Inferior parietal cortex (tissue), 1 donor: Measurements from ENCODE around the gene PKNOX2.

Source experiments
- DNase-seq: peaks from one replicate; pipeline ENCODE4 v3.0.0-alpha.2; 2016; ENCODE audit errors: extremely low spot score

PKNOX2 gene, protein sequence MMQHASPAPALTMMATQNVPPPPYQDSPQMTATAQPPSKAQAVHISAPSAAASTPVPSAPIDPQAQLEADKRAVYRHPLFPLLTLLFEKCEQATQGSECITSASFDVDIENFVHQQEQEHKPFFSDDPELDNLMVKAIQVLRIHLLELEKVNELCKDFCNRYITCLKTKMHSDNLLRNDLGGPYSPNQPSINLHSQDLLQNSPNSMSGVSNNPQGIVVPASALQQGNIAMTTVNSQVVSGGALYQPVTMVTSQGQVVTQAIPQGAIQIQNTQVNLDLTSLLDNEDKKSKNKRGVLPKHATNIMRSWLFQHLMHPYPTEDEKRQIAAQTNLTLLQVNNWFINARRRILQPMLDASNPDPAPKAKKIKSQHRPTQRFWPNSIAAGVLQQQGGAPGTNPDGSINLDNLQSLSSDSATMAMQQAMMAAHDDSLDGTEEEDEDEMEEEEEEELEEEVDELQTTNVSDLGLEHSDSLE

DNA sequence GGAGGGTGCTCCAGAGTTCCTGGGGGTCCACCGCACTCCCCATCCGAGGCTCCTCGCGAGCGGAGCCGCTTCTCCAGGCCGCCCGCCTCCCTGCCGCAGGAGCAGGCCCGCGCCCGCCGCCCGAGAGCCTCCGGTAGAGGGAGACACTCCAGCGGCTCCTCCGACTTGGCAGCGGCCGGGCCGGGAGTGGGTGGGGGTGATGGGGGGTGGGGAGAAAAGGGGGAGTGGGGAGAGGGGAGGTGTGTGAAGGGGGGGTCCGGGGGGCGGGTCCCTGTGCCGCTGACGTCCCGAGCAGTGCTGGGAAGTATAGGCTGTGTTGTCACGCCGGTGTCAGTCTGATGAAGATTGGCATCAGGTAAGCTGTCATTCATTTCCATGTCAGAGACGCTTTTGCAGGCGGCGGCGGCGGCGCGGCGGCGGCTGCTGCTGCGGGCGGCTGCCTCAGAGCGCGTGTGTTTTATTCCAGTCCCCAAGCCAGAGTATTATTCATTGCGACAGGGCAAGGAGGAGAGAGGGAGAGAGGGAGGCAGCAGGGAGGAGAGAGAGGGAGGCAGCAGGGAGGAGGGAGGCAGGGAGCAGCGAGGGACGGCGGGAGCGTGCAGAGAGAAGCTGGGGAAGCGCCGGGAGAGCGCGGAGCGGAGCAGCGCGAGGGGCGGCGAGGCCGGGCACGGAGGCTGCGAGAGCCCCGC, at the start of gene PKNOX2:
Gene PKNOX2 (plus strand): TSS at position 330 of the 689 bp plus-strand sequence. CDS start 186,555 bp downstream, outside the sequence.
- peak; percentile 60 for DNase-seq

DNA sequence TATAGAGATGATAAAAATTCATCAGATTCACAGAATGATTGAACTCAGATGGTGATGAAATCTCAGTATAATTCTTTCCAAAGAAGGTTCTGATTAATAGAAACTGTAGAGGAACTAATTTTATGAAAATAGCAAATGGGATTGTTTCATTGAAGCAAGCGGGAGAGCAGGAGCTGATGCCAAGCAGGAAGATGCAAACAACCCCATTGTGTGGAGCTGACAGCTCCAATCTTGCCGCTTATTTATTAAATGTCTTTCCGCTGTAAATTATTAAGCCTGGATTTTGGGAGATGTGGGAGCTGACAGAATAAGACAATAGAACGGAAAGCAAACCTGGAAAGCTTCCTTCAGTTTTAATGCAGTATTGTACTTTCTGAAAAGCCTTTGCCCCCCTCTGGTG, 47.1 kb upstream of the PKNOX2 start:
- no peak for DNase-seq

DNA sequence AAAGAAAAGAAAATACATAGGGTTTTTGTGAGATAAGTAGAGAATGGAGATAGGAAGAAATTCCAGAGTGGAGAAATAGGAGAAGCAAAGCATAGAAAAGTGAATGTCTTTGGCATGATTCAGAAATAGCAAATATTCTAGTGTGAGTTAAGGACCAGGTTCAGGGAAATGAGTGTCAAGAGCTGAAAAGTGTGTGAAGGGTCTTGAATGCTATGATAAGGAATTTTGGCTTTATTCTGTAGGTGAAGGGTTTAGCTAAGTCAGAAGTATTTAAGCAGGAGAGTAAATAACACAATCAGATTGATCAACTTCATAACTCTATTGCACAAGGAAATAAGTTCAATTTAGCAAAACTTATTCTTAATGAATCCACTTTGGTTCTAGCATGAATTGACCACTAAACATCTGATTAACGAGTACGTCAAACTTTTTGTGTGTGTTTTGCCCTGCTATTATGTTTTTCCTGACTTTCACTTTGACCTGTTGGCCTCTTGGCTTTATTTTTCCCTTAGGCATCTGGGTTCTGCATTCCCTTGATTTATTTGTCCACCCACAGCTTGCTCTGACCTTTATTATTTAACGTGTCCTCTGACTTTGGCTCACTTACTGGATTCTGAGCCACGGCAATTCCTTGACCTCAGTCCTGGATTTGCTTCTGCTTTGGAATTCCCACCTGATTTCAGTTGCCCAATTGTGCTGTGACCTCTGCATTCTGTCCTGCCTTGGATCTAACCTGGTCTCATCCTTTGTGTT, 41.2 kb upstream of the PKNOX2 start:
- DNase-seq, result no peak

DNA sequence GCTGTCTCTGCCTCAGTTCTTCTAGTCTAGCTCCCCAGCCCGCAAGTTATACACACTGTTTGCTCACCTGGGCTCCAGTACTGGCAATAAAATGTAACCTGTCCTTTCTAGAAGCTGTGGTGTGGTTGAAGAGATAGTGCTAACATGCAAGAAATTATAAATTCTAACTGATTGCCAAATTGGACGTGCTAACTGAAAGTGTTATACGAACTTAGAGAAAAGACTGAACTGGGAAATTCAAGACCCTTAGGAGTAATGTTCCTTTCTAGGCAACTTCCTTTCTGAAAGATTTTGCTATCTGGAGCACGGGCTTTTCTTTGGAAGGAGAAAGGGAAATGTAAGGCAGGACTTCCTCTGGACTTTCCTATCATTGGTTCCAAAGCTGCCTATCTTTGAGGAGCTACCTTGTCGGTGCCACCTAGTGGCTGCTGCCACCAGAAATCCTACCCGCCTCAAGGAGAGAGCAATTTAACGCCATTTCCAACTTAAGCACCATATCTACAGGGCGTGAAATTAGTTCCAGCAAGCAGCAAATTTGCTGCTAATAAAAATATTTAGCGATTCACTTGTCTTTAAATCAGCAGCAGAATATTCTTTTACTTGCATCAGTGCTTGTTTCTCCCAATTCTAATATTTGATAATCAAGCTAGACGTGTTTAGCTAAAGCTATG, 40.5 kb upstream of the PKNOX2 start:
- peak; percentile 47 for DNase-seq

DNA sequence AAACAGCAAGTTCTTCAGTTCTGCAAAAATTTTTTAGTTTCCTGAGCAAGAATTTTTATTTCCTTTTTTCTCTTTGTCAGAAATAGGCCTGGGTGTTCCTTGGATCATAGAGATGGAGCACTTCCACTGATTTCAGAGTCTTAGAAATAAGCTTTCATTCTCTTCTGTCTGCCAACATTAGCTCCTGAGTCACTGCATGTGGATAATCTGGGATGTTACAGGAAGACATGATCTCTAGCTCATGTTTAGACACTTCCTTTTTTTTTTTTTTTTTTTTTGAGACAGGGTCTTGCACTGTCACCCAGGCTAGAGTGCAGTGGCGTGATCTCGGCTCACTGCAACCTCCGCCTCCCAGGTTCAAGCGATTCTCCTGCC, 39.9 kb upstream of the PKNOX2 start:
- DNase-seq, result no peak

DNA sequence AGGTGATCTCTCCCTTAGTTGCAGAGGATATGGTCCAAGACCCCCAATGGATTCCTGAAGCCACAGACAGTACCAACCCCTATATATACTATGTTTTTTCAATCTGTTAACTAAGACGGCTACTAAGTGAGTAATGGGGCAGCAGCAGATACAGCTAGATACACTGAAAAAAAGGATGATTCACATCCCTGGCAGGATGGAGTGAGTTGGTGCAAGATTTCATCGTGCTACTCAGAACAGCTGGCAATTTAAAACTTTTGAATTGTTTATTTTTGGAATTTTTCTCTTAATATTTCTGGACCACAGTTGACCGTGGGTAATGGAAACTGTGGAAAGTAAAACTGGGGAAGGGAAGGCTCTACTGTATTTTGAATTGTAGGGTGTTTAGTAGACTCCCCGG, 36.1 kb upstream of the PKNOX2 start:
- DNase-seq, result no peak

DNA sequence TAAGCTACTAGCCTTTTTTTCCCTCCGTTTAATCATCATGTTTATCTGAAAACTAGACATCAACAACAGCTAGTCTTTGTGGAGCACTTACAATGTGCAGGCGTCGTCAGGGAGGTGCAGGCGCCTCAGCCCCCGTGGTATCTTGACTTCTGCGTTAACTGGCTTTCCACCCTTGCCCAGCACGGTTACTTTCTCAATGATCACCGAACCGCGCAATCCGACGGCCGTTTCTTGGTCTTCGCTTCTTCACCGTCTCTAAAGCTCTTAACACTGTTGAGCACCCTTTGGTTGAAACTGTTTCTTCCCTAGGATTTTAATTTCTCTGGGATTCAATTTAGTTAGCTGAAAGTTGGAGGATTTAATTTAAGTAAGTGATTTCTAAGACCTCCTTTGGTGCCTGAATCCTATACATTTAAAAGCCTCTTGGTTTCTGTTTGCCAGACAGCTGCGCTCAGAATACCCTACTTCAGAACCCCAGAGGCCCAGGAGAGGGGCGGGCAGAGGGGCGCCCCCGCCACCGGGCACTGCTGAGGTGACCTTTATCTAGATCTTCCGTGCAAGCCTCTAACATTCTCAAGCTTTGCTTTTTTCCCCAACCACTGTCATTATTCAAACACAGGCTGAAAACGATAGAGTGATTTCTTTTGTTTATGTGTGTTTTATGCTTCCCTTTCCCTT, 35.1 kb upstream of the PKNOX2 start:
- DNase-seq, result no peak

DNA sequence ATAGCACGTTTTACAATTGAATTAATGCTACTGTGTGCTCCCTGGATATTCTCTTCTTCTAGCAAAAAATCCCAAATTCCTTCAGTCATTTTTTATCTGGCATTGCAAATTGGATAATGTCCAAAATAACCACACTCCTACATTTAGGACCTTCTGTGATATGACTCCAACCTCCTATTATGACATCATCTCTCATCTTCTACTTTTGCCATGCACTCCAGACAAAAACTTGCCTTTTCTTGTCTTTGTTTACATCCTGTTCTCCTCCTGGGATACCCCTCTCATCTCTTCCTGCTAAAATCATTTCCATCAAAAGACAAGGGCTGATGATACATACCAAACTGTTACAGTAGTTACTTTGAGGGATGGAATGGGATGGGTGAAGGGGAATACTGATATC, 32.5 kb upstream of the PKNOX2 start:
- DNase-seq, result no peak

DNA sequence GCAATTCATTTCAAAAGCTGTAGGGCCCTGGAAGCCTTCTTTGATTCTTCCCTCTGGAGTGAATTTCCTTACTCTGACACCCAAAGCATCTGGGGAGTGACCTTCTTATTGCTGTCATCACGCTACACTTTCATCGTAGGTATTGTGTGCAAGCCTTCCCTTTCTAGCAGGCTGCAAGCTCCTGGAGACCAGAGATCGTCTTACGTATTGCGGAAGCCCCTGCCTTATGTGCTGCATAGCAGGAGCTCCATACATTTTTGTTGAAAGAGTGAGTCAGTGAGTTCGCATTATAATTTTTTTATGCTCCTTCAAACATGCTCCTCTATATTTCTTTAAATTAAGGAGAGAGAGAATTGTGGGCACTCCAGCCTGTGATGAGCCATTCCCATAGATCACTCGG, 32.0 kb upstream of the PKNOX2 start:
- DNase-seq, result no peak

DNA sequence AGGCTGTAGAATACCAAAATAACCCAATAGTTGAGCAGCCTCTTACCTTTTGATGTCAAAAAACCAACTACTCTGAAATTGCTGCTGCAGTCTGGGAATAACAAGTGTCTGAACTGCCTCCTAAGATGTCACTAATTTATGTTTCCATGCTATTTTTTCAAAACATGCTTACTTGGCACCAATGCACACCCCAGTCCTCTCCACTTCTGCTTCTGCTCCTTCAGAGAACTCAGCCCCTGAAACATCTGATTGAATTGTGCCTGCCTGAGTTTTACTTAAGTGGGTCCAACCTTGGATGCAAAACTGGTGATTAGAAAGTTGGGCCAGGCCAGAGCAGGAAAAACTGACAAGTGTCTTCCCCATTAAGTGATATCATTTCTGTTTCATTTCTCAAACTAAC, 28.6 kb upstream of the PKNOX2 start:
- no peak for DNase-seq

DNA sequence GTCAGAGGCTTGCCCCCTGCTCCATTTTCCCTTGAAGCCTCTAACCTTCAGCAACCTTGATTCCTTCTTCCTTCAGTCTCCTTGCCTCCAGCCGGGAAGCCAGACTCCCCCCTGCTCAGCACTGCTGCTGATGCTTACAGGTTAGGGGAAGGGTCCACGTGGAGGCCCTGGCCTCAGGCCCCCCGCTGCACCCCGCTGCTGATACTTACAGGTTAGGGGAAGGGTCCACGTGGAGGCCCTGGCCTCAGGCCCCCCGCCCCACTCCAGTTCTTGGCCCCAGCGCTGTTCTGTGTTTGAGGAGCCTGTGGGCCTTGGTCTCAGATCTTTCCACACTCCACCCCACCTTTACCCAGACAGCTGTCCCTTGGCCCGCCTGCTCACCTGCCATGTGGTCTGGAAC, 25.6 kb upstream of the PKNOX2 start:
- no peak for DNase-seq

DNA sequence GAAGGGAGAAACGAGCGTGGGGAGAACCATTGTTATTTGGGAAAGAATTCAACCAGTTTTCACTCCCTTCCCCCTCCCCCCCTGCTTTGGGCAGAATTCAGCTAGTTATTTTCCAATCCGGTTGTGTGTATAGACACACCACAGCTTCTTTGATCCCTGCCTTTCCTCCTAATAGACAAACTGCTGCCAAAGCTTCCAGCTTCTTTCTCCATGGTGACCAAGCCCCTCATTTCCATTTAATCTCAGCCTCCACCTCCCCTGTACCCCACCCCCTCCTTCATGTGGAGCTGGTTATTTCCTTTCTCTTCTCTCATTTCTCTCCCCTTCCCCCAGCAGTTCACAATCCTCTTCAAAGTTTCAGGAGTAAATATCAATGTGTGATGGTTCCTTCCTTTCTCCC, 24.8 kb upstream of the PKNOX2 start:
- no peak for DNase-seq

DNA sequence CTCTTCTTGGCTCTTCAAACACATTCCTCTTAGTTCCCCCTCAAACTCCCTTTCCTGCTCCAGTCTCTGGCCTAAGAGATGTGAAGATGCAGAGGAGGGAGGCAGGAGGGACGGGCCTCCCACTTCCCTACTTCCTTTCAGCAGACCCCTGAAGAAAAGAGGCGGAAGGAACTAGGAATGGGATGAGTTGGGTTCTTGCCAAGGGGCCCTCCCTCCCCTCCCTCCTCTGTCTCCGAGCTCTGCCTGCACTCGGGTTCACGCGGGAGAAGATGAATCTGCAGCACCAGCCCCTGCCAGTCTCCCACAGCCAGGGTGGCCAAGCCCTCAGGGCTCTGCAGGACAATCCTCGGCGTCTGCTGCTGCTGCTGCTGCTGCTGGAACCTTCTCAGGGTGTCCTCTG, 24.3 kb upstream of the PKNOX2 start:
- no peak for DNase-seq

DNA sequence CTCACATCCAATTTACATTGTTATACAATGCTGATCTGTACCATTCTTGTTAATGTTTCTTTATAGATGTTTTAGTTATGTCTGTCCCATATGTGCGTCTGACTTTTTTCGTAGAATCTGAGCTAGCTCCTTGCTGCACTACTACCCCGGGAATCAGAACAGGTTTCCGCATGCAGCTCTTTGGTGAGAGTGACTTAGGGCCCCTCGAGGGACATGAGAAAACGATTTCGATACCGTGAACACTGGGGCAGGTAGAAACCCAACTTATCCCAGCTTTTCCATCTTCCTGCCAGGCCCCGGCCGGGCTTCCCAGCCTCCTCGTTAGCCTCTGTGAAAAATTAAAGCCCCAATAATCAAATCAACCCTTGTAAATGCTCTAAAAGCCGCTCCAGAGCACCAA, 23.4 kb upstream of the PKNOX2 start:
- DNase-seq, result no peak

DNA sequence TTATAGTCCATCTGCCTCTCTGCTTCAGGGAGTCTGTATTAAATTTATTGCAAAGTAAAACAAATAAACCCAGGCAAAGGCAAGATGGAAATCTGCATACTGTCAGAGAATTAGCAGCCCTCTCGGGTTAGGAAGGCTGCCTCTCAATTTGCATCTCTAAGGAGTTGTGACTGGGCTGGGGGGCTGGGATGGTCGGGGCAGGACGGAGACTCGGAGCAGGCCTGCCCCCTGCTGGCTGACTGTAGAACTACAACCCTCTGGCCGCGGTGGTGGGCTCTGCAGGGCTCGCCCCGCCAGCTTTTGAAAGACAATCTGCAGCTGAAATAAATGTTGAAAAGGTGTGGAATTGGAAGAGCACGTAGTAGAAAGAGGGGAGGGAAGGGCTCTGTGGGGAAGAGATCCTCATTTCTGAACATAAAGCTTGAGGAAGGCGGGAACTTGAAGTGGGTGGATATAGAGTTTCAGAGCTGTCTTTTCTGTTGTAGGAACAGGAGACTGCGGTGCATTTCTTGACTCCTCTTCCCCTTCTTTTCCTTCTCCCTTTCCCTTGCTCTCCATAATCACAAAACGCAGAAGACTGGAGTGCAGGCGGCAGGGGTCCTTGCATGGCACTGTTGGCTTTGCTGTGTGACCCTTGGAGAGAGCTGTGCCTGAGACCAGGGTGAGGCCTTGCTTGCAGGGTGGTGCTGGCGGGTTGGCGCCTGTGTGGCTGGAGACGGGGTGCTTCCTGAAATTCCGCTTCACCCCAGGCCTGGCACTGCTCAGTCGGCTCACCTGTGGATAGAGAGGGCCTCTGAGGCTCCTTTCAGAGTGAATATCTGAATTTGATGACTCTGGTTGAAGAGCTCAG, 22.6 kb upstream of the PKNOX2 start:
- DNase-seq, result peak; percentile 28

DNA sequence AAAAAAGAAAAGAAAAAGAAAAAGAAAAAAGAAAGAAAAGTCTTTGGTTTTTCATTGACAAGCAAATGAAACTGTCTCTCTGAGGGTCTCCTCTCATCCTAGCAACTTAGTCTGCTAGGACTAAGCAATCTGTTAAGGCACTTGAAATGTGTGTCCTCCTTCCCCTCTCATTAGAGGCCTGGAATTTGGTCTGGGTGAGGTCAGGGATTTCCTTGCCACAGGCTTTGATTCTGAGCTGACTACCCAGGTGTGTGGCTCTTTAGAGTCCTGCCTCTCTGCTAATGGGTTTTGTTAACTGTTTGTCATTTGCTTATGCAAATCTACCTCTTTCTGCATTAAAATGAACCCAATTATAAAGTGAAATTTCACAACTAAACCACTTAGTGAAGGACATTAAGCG, 18.3 kb upstream of the PKNOX2 start:
- DNase-seq, result no peak

DNA sequence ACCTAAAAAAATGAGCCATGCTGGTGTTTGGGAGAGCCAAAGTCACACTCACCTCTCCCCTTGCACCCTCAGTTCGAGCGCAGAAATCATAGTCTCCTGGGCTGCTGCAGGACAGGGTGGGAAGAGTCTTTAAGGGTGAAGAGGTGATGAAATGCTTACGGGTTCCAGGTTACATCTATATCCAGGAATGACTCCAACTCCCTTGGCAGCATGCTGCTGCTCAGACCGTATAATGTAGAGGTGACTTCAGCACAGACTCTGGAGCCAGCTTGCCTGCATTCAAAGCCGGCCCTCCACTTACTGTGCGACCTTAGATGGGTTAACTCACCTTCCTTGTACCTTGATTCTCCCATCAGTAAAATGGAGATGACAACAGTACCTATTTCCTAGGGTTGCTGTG, 17.3 kb upstream of the PKNOX2 start:
- DNase-seq, result no peak

DNA sequence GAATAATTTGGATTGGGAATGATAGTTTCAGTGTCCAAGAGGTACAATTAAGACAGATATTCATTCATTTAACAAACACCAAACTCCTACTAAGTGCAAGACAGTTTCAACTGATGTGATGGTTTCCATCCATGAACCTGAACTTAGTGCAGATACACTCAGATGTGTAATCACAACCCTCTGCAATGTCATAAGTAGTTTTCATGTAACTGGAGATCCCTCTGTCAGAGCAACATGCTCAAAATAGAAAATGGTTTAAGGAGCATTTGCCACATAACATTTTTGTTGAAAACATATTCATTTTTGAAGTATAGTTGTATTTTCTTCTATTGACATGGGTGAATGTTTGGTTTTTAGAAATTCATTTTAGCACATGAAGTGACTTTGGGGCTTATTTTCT, 16.5 kb upstream of the PKNOX2 start:
- no peak for DNase-seq

DNA sequence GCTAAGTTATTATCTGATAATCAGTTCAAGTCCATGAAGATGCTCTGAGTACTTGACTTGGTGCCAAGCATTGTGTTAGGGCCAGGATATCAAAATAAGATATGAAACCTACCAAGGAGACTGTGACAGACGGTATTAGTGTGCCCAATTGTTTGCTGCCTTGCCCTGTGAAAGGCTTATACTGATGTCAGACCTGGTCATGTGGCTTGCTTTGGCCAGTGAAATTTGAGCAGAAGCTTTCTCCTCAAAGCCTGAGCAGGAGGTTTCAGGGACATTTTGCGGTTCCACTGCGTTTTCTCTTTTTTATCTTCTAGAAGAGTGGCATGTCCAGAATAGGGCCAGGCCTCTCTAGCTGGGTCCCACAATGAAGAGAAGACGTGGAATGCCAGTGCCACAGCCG, 15.8 kb upstream of the PKNOX2 start:
- DNase-seq, result no peak

DNA sequence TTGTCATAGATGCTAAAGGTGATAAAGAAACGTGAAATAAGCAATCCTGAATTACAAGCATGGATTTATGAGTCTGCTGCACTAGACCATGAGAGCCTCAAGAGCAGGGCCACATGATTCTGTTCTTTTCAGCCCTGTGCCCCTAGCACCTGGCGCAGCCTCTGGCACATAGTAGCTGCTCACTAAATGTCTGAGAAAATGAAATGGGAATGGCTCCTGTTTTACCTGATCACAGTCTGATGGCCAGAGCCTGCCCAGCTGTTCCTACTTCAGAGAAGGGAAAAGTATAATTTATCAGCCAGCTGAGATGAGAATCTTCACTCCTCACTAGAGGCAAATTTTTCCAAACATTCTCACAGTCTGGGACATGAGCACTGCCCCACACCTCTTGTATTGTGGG, 10.7 kb upstream of the PKNOX2 start:
- DNase-seq, result no peak
